ENCODE measurements around the gene LMOD2.

The LMOD2 gene

DNA sequence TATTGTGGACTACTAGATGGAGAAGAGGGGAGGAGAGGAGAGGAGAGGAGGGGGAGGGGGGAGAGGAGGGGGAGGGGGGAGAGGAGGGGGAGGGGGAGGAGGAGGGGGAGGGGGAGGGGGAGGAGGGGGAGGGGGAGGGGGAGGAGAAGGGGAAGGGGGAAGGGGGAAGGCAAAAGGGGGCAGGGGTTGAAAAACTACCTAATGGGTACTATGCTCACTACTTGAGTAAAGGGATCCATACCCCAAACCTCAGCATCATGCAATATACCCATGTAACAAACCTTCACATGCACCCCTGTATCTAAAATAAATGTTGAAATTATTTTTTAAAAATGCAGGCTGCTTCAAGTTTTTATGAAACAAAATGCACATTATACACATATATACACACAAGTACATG lies 15.1 kb upstream of the LMOD2 start:
- no peak for DNase-seq (ENCODE audit: low read depth)

- DNase-seq (ENCODE audit: low read depth): no peak
Observed at GRCh38 chr7:123641901-123642300, 13.8 kb upstream of the LMOD2 start.

GRCh38 chr7:123643495-123644441 lies 11.9 kb upstream of the LMOD2 start:
- DNase-seq (ENCODE audit: low read depth): peak; percentile 88

DNA sequence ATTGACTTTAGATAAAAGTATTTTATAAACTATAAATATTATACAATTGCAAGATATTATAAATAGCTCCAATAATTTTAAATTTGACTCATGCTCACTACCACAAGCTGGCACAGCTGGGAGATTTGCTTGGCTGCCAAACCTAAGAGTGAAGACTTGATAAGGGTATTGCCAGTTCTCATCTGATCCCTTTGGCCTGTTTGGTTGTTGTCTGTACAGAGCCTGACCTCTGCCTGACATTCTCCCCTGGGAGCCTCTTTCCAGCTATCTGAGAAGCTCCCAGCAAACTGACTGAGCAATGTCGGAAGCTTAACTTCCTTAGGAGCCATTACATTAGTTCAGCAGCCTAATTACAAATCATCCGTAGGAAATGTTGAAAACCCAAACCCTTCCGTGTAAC lies 10.2 kb upstream of the LMOD2 start:
- no peak for DNase-seq (ENCODE audit: low read depth)

DNA sequence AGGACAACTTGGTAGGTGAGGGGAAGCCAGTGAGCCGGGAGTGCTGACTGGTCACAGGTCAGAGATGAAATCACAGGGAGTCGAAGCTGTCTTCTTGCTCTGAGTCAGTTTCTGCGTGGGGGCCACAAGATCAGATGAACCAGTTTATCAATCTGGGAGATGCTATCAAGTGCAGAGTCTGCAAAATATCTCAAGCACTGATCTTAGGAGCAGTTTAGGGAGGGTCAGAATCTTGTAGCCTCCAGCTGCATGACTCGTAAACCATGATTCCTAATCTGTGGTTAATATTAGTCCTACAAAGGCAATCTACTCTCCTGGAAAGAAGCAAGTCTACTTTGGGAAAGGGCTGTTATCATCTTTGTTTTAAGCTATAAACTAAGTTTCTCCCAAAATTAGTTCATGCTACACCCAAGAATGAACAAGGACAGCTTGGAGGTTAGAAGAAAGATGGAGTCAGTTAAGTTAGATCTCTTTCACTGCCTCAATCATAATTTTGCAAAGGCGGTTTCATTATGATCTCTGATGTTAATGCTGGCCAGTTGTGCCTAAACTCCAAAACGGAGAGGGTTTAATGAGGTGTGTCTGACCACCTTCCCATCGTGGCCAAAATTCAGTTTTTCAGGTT lies 8.4 kb upstream of the LMOD2 start:
- no peak for DNase-seq (ENCODE audit: low read depth)

DNA sequence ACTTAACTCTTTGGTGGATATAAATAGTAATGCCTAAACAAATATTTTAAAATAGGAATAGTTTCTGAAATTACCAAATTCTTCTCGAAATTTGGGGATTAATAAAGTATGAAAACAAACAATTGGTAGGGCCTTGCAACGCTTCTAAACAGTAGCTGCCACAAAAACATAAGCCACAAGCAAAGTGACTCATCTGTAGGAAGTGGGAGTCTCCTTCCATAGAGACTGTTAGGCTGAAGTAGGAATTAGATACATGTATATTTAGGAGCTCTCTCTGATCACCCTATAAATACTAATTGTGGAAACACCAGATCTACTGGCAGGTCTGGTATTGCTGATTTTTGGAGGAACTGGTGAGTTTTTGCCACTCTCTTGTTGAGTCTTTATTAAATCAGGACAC lies 5.7 kb upstream of the LMOD2 start:
- peak; percentile 54 for DNase-seq (ENCODE audit: low read depth)

GRCh38 chr7:123650595-123650994 lies 5.1 kb upstream of the LMOD2 start:
- no peak for DNase-seq (ENCODE audit: low read depth)

GRCh38 chr7:123652406-123652805 lies 3.3 kb upstream of the LMOD2 start:
- DNase-seq (ENCODE audit: low read depth): no peak

DNA sequence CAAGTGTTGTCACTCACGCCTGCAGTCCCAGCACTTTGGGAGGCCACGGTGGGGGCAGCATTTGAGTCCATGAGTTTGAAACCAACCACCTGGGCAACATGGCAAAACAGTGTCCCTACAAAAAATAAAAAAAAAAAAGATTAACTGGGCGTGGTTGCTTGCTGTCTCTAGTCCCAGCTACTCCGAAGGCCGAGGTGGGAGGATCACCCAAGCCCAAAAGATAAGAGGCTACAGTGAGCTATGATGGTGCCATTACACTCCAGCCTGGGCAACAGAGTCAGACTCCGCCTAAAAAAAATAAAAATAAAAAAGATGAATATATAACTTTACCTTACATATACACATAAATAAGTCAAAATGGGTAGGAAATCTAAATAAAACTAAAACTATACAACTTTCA lies 2.5 kb upstream of the LMOD2 start:
- DNase-seq (ENCODE audit: low read depth): no peak

- no peak for DNase-seq (ENCODE audit: low read depth)
Observed at GRCh38 chr7:123656544-123657303, 1.1 kb downstream of the LMOD2 start.

DNA sequence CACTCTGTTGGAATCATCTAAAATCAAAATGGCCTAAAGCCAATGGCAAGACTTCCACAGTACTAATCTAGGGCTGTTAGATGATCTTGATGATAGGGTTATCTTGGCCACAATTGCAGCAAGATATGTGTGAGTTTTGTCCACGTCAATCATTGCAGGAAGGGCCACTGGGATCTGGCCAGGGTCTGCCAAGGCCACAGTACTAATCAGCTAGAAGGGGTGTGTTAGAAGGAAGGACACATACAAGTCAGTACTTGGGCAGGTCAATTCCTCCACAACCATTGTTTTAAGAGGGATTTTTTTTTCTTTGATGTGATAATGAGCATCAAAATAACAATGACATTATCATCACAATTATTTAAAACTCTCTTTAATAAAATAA lies 1.6 kb downstream of the LMOD2 start:
- DNase-seq (ENCODE audit: low read depth): no peak

- DNase-seq (ENCODE audit: low read depth): no peak
Observed at GRCh38 chr7:123658023-123658422, 2.4 kb downstream of the LMOD2 start.

DNA sequence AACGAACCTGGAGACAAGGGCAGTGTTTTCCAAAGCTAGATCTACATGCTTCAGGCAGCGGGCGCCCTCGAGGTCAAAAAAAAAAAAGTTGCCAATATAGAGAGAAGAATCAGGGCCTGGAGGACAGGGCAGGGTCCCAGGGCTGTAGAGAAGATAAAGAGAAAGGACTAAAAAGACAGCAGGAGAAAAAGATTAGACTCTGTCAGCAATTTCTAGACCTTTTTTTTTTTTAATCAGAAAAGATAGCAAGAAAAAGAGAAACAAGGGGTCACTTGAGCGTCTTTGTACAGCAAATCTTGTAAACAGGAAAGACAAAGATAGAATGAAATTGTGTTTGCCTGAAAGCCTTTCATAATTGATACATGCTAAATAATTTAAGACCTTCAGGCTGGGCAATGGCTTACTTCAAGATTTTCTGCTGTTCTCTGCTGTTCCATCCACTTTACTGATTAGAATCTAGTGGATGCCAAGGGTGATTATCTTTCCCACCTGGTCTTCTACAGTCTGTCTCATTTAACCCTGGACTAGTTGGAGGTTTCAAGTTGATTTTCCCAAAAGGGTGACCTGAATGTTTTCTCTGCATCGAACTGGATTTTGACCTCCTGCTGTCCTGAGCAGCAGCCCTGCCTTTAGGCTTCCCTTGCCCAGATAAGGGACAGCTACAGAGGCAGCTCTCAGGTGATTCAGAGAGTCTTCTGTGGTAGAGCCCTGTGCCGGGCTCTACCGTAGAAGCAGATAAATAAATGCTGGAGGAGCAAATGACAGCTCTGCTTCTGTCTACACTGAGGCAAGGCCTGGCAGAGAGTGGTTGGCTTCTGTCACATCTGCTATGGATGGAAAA lies 5.1 kb downstream of the LMOD2 start:
- DNase-seq (ENCODE audit: low read depth): no peak

GRCh38 chr7:123661765-123662164 lies 6.1 kb downstream of the LMOD2 start:
- no peak for DNase-seq (ENCODE audit: low read depth)

GRCh38 chr7:123662293-123662692 lies 6.6 kb downstream of the LMOD2 start:
- no peak for DNase-seq (ENCODE audit: low read depth)

DNA sequence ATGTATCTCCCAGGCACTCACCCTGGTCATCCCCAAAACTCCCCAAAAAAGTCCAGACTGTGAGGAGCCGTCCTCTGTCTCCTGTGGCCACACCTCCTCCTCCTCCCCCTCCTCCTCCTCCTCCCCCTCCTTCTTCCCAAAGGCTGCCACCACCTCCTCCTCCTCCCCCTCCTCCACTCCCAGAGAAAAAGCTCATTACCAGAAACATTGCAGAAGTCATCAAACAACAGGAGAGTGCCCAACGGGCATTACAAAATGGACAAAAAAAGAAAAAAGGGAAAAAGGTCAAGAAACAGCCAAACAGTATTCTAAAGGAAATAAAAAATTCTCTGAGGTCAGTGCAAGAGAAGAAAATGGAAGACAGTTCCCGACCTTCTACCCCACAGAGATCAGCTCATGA lies 7.1 kb downstream of the LMOD2 start:
- no peak for DNase-seq (ENCODE audit: low read depth)

DNA sequence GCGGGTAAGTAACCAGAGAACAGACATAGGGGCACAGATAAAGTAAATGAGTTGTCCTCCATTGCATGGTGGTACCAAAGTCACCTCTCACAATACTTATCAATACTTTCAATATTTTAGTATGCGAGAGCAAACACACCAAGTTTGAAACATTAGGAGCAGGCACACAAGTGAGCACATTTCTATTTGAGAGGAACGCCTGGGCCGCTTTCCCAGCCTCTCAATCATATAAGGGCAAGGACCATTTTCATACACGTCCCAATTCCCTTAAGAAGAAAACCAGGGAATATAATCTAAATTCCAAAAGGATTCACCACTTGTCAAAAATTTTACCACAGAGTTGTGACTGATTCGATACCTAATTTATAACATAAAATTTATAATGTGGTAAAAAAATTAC lies 7.5 kb downstream of the LMOD2 start:
- DNase-seq (ENCODE audit: low read depth): no peak

DNA sequence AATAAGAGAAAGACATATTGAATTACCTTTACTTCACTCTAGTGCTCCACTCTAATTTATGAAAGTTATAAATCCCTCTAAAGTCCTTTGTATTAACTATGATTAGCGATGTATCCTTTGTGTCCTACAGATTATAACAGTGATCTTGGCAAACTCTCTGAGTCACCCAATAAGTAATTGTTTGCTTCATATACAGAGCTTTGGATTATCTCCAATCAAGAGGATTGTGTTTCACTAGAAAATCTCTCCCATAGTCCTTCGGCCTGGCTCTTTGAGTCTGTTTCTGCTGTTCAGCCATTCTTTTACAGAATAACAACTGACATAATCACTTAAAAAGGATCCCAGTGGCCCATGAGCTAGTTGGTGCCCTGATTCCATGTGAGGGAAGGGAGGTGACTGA lies 9.5 kb downstream of the LMOD2 start:
- peak; percentile 43 for DNase-seq (ENCODE audit: low read depth)

DNA sequence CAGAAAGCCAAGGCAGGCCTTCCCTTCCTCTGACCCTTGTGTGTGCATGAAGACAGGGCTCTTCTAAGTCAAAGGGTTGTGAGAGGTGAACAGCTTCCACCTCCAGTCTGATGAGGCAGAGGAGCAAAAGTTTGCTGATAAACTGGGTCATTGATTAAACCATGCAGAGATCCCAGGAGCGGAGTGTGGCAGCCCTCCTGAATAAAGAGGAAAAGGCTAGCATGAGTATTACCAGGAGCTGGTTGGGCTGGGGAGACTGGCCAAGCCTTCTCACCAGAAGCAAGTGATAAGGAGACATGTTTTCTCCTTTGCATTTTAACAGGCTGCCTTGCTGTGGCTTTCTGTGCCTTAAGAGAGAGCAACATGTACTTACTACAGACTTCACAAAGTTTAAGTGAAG lies 10.2 kb downstream of the LMOD2 start:
- DNase-seq (ENCODE audit: low read depth): no peak

- DNase-seq (ENCODE audit: low read depth): no peak
Observed at GRCh38 chr7:123666492-123666891, 10.8 kb downstream of the LMOD2 start.

DNA sequence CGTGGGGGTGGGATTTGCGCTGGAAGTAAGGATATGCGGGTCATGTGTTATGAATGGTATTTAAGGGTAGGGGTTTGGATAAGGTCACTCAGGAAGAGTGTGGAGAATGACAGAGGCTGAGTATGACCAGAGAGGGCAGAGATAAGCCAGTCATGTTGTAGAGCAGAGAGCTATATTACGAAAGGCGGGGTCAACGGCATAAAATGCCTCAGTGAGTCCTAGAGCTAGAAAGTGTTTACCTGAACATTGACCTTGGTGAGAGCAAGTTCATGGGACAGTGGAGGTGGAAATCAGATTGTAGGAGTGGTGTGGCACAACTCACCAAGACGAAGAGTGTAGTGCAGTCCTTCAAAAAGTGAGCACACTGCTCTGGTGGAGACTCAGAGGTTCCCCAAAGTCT lies 13.8 kb downstream of the LMOD2 start:
- DNase-seq (ENCODE audit: low read depth): no peak

DNA sequence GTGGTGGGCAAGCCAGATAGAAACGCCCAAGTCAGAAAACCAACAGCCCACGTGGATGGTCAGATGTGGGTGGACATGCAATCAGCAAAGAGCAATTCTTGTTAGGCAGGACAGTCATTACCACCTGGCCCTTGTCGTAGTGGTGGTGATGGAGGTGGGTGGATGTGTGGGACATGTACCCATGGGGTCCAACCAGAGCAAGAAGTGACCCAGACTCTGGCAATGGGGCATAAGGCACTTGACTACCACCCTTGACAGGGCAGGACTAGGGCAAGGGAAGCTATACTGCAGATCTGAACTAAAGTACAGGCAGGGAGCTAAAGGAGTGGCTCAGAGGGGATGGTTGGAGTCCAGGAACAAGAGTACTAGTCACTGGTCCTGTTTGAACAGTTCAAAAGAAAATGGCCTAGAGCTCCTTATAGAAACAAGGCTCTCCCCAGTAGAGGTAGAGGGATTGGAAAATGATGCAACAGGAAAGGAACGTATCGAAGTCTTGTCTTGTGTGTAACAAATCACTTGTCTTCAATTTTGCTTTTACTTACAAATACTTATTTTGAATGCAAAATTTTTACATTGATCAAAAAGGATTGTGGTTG lies 17.6 kb downstream of the LMOD2 start:
- no peak for DNase-seq (ENCODE audit: low read depth)
